K562 (cell line): ENCODE measurements around the gene EFNA2. TPM values are rescaled to one million over a fixed set of nuclear protein-coding genes. Genes with fewer than 3 reads are reported as not detected.
A peak's percentile ranks its signal among the peaks of the same experiment; 100 is the strongest.

Experiments used
- EGR1 ChIP-seq: fragments of 450-650 bp; conservative IDR thresholded peaks from 2 replicates; pipeline ENCODE4 v1.6.1; 2017; ENCODE audit warnings: mild to moderate bottlenecking
- ELF1 ChIP-seq: fragments of 200-800 bp; sonication (Bioruptor generic); IDR thresholded peaks from 2 replicates; pipeline ENCODE4 v1.6.1; 2016; ENCODE audit warnings: missing genetic modification characterization, missing compliant biosample characterization
- KDM1A ChIP-seq, 2 experiments: fragments of 450-650 bp; IDR thresholded peaks; 2 replicates each; pipeline ENCODE4 v1.6.1; 2016; ENCODE audit warnings: mild to moderate bottlenecking in 2 of 2
- NR2C2 ChIP-seq, 2 experiments: fragments of 200-800 bp in 1 of 2; sonication (Bioruptor generic) in 1 of 2; sonication (generic) in 1 of 2; formaldehyde crosslinking in 1 of 2; IDR thresholded peaks; 2 replicates each; pipeline versions ENCODE4 v1.6.1 to v1.8.0; 2016 to 2022; ENCODE audit warnings: mild to moderate bottlenecking in 1 of 2, missing compliant biosample characterization in 1 of 2, missing genetic modification characterization in 1 of 2, missing genetic modification reagents in 1 of 2
- RB1 ChIP-seq: fragments of 450-650 bp; IDR thresholded peaks from 2 replicates; pipeline ENCODE4 v1.6.1; 2017; ENCODE audit warnings: low read depth, mild to moderate bottlenecking
- SPI1 ChIP-seq: IDR thresholded peaks from 2 replicates; pipeline ENCODE4 v1.6.1; 2011; ENCODE audit warnings: low read depth, low read length, control low read depth, borderline replicate concordance
- polyA plus RNA-seq, 8 experiments: library from polyadenylated mRNA; depleted of rRNA in 4 of 8; stranded (reverse) in 5 of 8; unstranded in 3 of 8; fragments of >200 nt; fragmentation: Nextera tagmentation in 2 of 8; fragmentation: Illumina TruSeq in 1 of 8; extraction: Ambion mirVana in 2 of 8; extraction: Trizol in 1 of 8; gene quantifications; 2 replicates each; pipeline versions ENCODE4 v1.2.1 to v1.2.3, GENCODE V29; 2011 to 2014; ENCODE audit warnings: inconsistent platforms in 1 of 8, missing spikeins in 1 of 8
- total RNA-seq, 7 experiments: library from RNA; depleted of rRNA in 6 of 7; stranded (reverse); fragments of >200 nt in 6 of 7; fragmentation: Illumina TruSeq in 2 of 7; extraction: Trizol in 2 of 7; gene quantifications; 2 replicates each; pipeline versions ENCODE4 v1.2.1 to v1.2.3, GENCODE V29; 2011 to 2021; ENCODE audit warnings: low replicate concordance in 1 of 7
- TF ChIP-seq, protein P1 (sequence below): fragments of 450-650 bp; IDR thresholded peaks from 2 replicates; pipeline ENCODE4 v1.6.1; 2016; ENCODE audit warnings: mild to moderate bottlenecking, moderate library complexity
- TF ChIP-seq, protein P2 (sequence below): conservative IDR thresholded peaks from 2 replicates; pipeline ENCODE4 v1.6.1; 2011; ENCODE audit warnings: low read depth, mild to moderate bottlenecking, low read length; ENCODE audit not compliant: control insufficient read depth
- TF ChIP-seq, protein P3 (sequence below): fragments of 250-450 bp; sonication (Bioruptor Pico); IDR thresholded peaks from 2 replicates; pipeline ENCODE4 v1.9.0; 2021; ENCODE audit warnings: mild to moderate bottlenecking, inconsistent platforms
- TF ChIP-seq, protein P4 (sequence below): sonication (generic); formaldehyde crosslinking; IDR thresholded peaks from 2 replicates; pipeline ENCODE4 v1.8.0; 2022; ENCODE audit warnings: missing genetic modification reagents, mild to moderate bottlenecking, moderate library complexity, borderline replicate concordance

Gene EFNA2
- total and polyA plus RNA-seq, 9 of the 15 experiments (the other 6 are each of a cell fraction or from before 2014, with no cell fraction given) = 0.11 to 0.44 (median 0.15) TPM; not detected in 6

DNA sequence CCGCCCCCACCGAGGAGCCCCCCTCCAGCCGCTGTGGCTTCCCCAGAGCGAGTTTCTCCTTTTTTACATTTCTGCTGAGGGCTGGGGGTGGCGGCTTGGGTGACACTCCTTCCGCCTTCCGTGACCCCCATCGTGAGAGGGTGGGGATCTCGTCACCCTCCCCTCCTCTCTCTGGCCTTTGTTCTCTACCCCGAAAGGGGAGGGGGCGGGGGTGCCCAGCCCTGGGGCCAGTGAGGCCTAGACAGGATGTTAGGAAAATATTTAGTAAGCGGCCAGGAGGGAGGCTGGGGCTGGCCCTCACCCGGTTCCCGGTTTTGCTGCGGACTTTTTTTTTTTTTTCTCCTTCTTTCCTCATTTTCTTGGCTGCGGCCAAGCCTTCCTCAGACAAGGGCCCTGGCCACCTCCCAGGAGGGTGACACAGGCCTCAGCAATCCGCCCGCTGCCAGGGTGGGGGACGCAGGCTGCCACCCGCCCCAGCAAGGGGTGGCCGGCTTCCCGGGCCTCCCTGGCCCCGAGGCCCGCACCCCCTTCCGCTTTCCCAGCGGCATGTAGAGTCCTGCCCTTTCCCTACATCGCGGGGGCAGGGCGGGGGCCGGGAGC lies 33.4 kb upstream of the EFNA2 start (continued):
- TF ChIP-seq, protein P1, sequence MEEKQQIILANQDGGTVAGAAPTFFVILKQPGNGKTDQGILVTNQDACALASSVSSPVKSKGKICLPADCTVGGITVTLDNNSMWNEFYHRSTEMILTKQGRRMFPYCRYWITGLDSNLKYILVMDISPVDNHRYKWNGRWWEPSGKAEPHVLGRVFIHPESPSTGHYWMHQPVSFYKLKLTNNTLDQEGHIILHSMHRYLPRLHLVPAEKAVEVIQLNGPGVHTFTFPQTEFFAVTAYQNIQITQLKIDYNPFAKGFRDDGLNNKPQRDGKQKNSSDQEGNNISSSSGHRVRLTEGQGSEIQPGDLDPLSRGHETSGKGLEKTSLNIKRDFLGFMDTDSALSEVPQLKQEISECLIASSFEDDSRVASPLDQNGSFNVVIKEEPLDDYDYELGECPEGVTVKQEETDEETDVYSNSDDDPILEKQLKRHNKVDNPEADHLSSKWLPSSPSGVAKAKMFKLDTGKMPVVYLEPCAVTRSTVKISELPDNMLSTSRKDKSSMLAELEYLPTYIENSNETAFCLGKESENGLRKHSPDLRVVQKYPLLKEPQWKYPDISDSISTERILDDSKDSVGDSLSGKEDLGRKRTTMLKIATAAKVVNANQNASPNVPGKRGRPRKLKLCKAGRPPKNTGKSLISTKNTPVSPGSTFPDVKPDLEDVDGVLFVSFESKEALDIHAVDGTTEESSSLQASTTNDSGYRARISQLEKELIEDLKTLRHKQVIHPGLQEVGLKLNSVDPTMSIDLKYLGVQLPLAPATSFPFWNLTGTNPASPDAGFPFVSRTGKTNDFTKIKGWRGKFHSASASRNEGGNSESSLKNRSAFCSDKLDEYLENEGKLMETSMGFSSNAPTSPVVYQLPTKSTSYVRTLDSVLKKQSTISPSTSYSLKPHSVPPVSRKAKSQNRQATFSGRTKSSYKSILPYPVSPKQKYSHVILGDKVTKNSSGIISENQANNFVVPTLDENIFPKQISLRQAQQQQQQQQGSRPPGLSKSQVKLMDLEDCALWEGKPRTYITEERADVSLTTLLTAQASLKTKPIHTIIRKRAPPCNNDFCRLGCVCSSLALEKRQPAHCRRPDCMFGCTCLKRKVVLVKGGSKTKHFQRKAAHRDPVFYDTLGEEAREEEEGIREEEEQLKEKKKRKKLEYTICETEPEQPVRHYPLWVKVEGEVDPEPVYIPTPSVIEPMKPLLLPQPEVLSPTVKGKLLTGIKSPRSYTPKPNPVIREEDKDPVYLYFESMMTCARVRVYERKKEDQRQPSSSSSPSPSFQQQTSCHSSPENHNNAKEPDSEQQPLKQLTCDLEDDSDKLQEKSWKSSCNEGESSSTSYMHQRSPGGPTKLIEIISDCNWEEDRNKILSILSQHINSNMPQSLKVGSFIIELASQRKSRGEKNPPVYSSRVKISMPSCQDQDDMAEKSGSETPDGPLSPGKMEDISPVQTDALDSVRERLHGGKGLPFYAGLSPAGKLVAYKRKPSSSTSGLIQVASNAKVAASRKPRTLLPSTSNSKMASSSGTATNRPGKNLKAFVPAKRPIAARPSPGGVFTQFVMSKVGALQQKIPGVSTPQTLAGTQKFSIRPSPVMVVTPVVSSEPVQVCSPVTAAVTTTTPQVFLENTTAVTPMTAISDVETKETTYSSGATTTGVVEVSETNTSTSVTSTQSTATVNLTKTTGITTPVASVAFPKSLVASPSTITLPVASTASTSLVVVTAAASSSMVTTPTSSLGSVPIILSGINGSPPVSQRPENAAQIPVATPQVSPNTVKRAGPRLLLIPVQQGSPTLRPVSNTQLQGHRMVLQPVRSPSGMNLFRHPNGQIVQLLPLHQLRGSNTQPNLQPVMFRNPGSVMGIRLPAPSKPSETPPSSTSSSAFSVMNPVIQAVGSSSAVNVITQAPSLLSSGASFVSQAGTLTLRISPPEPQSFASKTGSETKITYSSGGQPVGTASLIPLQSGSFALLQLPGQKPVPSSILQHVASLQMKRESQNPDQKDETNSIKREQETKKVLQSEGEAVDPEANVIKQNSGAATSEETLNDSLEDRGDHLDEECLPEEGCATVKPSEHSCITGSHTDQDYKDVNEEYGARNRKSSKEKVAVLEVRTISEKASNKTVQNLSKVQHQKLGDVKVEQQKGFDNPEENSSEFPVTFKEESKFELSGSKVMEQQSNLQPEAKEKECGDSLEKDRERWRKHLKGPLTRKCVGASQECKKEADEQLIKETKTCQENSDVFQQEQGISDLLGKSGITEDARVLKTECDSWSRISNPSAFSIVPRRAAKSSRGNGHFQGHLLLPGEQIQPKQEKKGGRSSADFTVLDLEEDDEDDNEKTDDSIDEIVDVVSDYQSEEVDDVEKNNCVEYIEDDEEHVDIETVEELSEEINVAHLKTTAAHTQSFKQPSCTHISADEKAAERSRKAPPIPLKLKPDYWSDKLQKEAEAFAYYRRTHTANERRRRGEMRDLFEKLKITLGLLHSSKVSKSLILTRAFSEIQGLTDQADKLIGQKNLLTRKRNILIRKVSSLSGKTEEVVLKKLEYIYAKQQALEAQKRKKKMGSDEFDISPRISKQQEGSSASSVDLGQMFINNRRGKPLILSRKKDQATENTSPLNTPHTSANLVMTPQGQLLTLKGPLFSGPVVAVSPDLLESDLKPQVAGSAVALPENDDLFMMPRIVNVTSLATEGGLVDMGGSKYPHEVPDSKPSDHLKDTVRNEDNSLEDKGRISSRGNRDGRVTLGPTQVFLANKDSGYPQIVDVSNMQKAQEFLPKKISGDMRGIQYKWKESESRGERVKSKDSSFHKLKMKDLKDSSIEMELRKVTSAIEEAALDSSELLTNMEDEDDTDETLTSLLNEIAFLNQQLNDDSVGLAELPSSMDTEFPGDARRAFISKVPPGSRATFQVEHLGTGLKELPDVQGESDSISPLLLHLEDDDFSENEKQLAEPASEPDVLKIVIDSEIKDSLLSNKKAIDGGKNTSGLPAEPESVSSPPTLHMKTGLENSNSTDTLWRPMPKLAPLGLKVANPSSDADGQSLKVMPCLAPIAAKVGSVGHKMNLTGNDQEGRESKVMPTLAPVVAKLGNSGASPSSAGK = no peak
- TF ChIP-seq, protein P2, sequence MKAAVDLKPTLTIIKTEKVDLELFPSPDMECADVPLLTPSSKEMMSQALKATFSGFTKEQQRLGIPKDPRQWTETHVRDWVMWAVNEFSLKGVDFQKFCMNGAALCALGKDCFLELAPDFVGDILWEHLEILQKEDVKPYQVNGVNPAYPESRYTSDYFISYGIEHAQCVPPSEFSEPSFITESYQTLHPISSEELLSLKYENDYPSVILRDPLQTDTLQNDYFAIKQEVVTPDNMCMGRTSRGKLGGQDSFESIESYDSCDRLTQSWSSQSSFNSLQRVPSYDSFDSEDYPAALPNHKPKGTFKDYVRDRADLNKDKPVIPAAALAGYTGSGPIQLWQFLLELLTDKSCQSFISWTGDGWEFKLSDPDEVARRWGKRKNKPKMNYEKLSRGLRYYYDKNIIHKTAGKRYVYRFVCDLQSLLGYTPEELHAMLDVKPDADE = 0 out of 2 replicates have a peak, but pooled peaks have one; percentile 2
- TF ChIP-seq RB1 (no peak), SPI1 (peak; percentile 34; the same call in 1 of the 2 replicates), NR2C2 (CRISPR knock-in tag; IDR thresholded peaks at IDR 0.05) (no peak), NR2C2 (tag; IDR thresholded peaks at IDR 0.05) (peak; percentile 37; the same call in 1 of the 2 replicates), ELF1 (tag) (0 out of 2 replicates have a peak, but pooled peaks have one; percentile 14), KDM1A (IDR thresholded peaks at IDR 0.05) (peak in 1 of 2 experiments; percentile 80; a peak in 1 of 4 replicates), EGR1 (peak; percentile 48; the same call in 1 of the 2 replicates)
- TF ChIP-seq, protein P3, sequence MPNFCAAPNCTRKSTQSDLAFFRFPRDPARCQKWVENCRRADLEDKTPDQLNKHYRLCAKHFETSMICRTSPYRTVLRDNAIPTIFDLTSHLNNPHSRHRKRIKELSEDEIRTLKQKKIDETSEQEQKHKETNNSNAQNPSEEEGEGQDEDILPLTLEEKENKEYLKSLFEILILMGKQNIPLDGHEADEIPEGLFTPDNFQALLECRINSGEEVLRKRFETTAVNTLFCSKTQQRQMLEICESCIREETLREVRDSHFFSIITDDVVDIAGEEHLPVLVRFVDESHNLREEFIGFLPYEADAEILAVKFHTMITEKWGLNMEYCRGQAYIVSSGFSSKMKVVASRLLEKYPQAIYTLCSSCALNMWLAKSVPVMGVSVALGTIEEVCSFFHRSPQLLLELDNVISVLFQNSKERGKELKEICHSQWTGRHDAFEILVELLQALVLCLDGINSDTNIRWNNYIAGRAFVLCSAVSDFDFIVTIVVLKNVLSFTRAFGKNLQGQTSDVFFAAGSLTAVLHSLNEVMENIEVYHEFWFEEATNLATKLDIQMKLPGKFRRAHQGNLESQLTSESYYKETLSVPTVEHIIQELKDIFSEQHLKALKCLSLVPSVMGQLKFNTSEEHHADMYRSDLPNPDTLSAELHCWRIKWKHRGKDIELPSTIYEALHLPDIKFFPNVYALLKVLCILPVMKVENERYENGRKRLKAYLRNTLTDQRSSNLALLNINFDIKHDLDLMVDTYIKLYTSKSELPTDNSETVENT = no peak
- TF ChIP-seq, protein P4, sequence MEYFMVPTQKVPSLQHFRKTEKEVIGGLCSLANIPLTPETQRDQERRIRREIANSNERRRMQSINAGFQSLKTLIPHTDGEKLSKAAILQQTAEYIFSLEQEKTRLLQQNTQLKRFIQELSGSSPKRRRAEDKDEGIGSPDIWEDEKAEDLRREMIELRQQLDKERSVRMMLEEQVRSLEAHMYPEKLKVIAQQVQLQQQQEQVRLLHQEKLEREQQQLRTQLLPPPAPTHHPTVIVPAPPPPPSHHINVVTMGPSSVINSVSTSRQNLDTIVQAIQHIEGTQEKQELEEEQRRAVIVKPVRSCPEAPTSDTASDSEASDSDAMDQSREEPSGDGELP = 0 out of 2 replicates have a peak, but pooled peaks have one; percentile 12
